GM21786 (cell line): ENCODE results near the gene ZDHHC20.
"Not testable (repeated sequence)": the region's sequence is repeated elsewhere in the genome, so short reads cannot be mapped to it uniquely, and the experiment has no call there.

Source experiments
- ATAC-seq: cut with Tn5 transposase; IDR thresholded peaks from one replicate; pipeline ENCODE4 v1.9.1; 2021; ENCODE audit not compliant: unreplicated experiment

Gene ZDHHC20

GRCh38 chr13:21435687-21436151 is 23.4 kb downstream of the ZDHHC20 start:
- peak; percentile 98 for ATAC-seq

GRCh38 chr13:21435231-21435630 is 23.9 kb downstream of the ZDHHC20 start:
- ATAC-seq, result no peak

GRCh38 chr13:21434588-21434987 is 24.5 kb downstream of the ZDHHC20 start:
- ATAC-seq, result no peak

- ATAC-seq, result no peak
These were observed 29.9 kb downstream of the ZDHHC20 start for GRCh38 chr13:21429211-21429610.

- ATAC-seq, result peak; percentile 69
These were observed 31.4 kb downstream of the ZDHHC20 start for GRCh38 chr13:21427741-21428140.

- ATAC-seq, result no peak
These were observed 32.9 kb downstream of the ZDHHC20 start for GRCh38 chr13:21426238-21426637.

- ATAC-seq, result no peak
These were observed 38.4 kb downstream of the ZDHHC20 start for GRCh38 chr13:21420706-21421105.

- ATAC-seq, result no peak
These were observed 46.1 kb downstream of the ZDHHC20 start for GRCh38 chr13:21413013-21413412.

- not testable (repeated sequence) for ATAC-seq
These were observed 48.6 kb downstream of the ZDHHC20 start for GRCh38 chr13:21410453-21410852.

GRCh38 chr13:21405309-21405708 is 53.8 kb downstream of the ZDHHC20 start:
- no peak for ATAC-seq

- ATAC-seq, result no peak
These were observed 56.4 kb downstream of the ZDHHC20 start for GRCh38 chr13:21402586-21403307.

GRCh38 chr13:21399741-21400140 is 59.4 kb downstream of the ZDHHC20 start:
- ATAC-seq, result no peak

GRCh38 chr13:21395953-21396352 is 63.1 kb downstream of the ZDHHC20 start:
- no peak for ATAC-seq

- ATAC-seq, result no peak
These were observed 70.0 kb downstream of the ZDHHC20 start for GRCh38 chr13:21389124-21389523.

- ATAC-seq, result no peak
These were observed 73.4 kb downstream of the ZDHHC20 start for GRCh38 chr13:21385710-21386109.

- no peak for ATAC-seq
These were observed 76.0 kb downstream of the ZDHHC20 start for GRCh38 chr13:21383090-21383489.

GRCh38 chr13:21376998-21377985 is 81.8 kb downstream of the ZDHHC20 start:
- ATAC-seq, result not testable (repeated sequence)

GRCh38 chr13:21372530-21372929 is 86.6 kb downstream of the ZDHHC20 start:
- no peak for ATAC-seq

- ATAC-seq, result no peak
These were observed 88.1 kb downstream of the ZDHHC20 start for GRCh38 chr13:21371011-21371410.

- no peak for ATAC-seq
These were observed 93.5 kb downstream of the ZDHHC20 start for GRCh38 chr13:21365574-21365973.

GRCh38 chr13:21364916-21365315 is 94.2 kb downstream of the ZDHHC20 start:
- no peak for ATAC-seq

- ATAC-seq, result no peak
These were observed 94.7 kb downstream of the ZDHHC20 start for GRCh38 chr13:21364357-21364756.
